HG03432 (cell line): ENCODE data around the gene GJB6.
"Not testable (repeated sequence)": the region's sequence is repeated elsewhere in the genome, so short reads cannot be mapped to it uniquely, and the experiment has no call there.

ENCODE experiments used
- ATAC-seq: cut with Tn5 transposase; IDR thresholded peaks from one replicate; pipeline ENCODE4 v1.9.1; 2021; ENCODE audit warnings: mild to moderate bottlenecking, moderate library complexity; ENCODE audit not compliant: unreplicated experiment

The GJB6 gene

GRCh38 chr13:20231839-20232555 lies at the start of gene GJB6:
TSS of gene GJB6 (minus strand) at chr13:20232319. CDS start at chr13:20223480, 8,839 bp downstream.
- no peak for ATAC-seq

- not testable (repeated sequence) for ATAC-seq
These were observed 44.8 kb upstream of the GJB6 start for GRCh38 chr13:20276901-20277300.

GRCh38 chr13:20274466-20274865 lies 42.3 kb upstream of the GJB6 start:
- ATAC-seq, result no peak

GRCh38 chr13:20272588-20273171 lies 40.6 kb upstream of the GJB6 start:
- ATAC-seq, result no peak

GRCh38 chr13:20272104-20272503 lies 40.0 kb upstream of the GJB6 start:
- ATAC-seq, result no peak

- no peak for ATAC-seq
These were observed 39.3 kb upstream of the GJB6 start for GRCh38 chr13:20271441-20271840.

- ATAC-seq, result no peak
These were observed 38.2 kb upstream of the GJB6 start for GRCh38 chr13:20270163-20270865.

- peak; percentile 98 for ATAC-seq
These were observed 32.3 kb upstream of the GJB6 start for GRCh38 chr13:20264271-20265018.

GRCh38 chr13:20263393-20264044 lies 31.4 kb upstream of the GJB6 start:
- no peak for ATAC-seq

- no peak for ATAC-seq
These were observed 26.8 kb upstream of the GJB6 start for GRCh38 chr13:20258963-20259288.

- no peak for ATAC-seq
These were observed 26.3 kb upstream of the GJB6 start for GRCh38 chr13:20258208-20258962.

GRCh38 chr13:20254076-20254475 lies 22.0 kb upstream of the GJB6 start:
- no peak for ATAC-seq

- ATAC-seq, result no peak
These were observed 17.8 kb upstream of the GJB6 start for GRCh38 chr13:20249913-20250312.

GRCh38 chr13:20247963-20248362 lies 15.8 kb upstream of the GJB6 start:
- no peak for ATAC-seq

GRCh38 chr13:20247403-20247802 lies 15.3 kb upstream of the GJB6 start:
- no peak for ATAC-seq

- no peak for ATAC-seq
These were observed 9.5 kb upstream of the GJB6 start for GRCh38 chr13:20241593-20241992.

GRCh38 chr13:20239748-20240147 lies 7.6 kb upstream of the GJB6 start:
- ATAC-seq, result no peak

GRCh38 chr13:20232556-20233277 lies 598 bp upstream of the GJB6 start:
- no peak for ATAC-seq
